Activated CD4-positive, alpha-beta T cell treated with anti-CD3 and anti-CD28 coated beads, Interleukin-2, amount 50 U/mL, for 4 hours (primary cell): Measurements from ENCODE around the gene SRPK2.
"Not testable (repeated sequence)": the region's sequence is repeated elsewhere in the genome, so short reads cannot be mapped to it uniquely, and the experiment has no call there.

Experiments
- DNase-seq, 2 experiments: peaks; one replicate each; pipeline ENCODE4 v3.0.0-alpha.2; 2020

The SRPK2 gene

DNA sequence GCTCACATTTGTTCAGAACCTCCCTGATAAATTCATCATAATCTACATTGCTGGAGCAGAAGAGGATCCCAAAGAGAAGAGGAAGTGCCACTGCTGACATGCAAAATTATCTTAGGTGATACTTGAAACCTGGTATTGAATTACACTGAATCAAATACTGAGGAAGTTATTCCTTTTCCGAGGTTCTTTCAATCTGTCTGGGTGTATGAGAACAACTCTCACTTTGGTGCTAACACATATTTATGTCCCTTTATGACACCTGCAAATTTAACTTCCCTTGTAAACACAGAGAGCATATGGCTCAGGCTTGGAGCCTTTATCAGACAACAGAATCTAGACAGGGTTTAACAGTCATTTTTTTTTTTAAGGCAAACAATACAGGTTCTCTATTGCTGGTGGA lies 131.4 kb downstream of the SRPK2 start:
- DNase-seq, result no peak

DNA sequence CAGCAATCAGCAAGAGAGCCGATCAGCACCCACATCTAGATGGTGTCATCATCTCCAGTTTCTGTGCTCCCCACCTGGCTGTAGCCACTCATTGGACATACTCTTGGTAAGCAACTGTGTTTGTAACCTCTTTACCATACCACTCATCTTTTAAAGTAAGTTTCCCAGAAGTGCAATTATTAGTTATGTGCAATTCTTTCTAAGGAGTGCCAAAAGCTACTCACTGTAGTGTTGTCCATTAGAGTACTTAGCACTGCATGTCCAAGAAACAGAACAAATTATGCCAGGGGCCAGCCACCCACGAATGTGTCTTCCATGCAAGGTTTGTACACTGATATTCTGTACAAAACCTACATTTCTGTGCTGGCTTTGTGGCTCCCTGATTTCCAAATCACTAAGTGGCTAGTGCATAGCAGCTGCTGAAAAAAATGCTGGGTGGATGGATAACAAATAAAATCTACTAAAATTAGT lies 131.9 kb downstream of the SRPK2 start:
- no peak for DNase-seq

DNA sequence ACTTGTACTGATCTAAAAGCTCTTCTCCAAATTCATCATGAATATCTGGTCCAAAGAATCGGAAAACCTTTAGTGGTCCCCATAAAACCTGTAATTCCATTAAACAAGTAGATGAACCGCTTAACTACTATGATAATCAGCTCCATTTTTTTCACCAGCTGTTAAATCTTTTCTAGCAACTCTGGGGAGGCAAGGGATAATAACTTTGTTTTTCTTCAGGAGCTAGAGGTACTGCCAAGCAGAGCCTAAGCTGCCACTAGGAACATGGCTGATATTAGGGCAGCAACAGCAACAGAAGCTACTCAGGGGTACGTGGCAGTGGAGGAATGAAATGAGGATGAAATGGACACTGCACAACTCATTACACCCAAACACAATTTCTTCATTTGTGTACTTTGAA lies 138.0 kb downstream of the SRPK2 start:
- no peak for DNase-seq

DNA sequence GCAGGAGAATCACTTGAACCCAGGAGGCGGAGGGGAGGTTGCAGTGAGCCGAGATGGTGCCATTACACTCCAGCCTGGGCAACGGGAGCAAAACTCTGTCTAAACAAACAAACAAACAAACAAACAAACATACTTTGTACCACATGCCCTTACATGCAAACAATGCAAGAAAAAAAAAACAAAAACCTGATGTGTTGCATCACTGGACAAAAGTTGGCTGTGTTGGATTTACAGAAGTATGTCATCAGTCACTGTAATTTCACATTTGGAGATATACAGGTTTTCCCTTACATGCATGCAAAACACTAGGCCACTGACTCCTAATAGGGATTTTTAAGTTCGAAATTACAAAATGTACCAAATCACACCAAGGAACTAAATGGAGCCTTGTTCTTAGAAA lies 138.5 kb downstream of the SRPK2 start:
- no peak for DNase-seq

DNA sequence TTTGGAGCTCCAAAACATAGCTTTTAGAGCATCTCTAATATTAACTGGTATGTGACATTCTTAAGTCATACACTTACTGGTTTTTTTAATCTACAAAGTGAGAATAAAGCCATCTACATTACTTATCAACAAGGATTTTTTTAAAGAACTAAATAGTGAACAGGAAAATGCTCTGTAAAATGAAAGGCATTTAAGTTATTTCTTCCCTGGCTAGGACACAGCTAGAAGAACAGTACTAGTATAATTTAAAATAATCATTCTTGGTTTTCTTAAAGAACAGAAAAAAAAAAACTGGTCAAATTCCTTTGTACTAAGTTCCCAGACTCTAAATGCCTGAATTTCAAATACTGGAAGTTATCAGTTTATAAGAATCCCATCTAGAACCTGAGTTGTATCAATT lies 139.5 kb downstream of the SRPK2 start:
- DNase-seq, result no peak

DNA sequence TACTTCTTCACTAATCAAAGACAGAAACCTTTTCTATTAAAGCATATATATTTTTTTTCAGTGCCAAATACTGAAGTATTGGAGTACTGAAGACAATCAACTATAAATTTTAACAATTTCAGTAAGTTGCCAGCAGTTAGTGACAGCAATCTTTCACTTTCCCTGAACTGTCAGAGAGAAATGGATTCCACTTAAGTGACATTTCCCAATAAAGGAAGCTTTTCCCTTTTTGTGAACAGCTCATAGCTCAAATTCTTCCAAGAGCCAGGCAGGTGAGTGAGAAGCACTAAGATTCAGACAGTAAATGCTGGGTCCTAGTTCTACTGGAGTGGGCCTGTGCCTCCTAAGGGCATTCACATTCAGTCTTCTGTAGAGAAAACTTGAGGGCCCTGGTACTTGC lies 142.0 kb downstream of the SRPK2 start:
- no peak for DNase-seq

DNA sequence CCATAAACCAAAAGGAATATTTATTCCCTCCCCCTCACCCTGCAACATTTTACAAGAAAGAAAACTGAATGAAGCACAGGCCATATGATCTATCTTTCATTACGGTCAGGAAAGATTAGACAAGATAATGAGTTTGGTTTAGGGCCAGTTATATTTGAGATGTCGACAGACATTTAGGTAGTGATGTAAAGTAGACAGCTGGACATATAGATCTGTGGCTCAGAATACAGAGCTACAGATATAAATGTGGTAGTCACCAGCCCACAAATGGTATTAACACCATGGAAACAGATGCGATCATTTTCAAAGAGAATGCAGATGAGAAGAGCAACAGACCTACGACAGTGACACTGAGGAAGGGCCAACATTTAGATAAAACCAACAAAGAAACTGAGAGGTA lies 142.5 kb downstream of the SRPK2 start:
- no peak for DNase-seq

DNA sequence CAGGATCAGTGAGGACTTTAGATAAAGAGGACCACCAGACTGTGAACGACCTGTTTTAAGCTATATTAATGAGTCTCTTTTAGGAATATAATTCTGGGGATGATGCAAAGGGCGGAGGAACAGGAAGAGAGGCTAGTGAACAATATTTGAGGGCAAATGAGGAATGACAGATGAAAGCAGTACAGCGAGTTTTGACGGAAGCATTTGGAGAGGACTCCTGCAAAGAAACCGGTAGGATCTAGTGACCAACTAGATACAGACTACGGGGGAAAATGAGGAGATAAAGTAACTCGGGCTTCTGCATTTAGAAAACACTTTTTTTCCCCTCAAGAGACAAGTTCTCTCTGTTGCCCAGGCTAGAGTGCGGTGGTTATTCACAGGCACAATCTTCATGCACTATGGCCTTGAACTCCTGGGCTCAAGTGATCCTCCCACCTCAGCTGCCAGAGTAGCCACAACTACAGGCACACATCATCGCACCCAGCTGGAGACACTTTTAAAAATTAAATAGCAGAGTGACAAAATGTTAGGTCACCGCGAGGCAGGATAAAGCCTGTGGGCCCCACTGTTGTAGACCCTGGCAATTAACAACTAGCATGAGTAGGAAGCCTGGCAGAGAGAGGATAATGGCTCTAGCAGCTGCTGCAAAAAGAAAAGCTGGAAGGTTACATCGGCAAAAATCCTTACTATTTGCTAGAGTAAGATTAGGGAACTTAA lies 143.2 kb downstream of the SRPK2 start:
- no peak for DNase-seq

DNA sequence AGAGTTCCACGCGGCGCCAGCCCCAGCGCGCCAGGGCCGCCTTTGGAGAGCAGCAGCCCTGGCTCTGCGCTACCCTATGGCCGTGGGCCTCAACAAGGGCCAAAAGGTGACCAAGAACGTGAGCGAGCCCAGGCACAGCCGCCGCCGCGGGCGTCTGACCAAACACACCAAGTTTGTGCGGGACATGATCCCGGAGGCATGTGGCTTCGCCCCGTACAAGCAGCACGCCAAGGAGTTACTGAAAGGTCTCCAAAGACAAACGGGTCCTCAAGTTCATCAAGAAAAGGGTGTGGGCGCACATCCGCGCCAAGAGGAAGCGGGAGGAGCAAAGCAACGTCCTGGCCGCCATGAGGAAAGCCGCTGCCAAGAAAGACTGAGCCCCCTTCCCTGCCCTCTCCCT lies 144.1 kb downstream of the SRPK2 start:
- DNase-seq, result no peak

DNA sequence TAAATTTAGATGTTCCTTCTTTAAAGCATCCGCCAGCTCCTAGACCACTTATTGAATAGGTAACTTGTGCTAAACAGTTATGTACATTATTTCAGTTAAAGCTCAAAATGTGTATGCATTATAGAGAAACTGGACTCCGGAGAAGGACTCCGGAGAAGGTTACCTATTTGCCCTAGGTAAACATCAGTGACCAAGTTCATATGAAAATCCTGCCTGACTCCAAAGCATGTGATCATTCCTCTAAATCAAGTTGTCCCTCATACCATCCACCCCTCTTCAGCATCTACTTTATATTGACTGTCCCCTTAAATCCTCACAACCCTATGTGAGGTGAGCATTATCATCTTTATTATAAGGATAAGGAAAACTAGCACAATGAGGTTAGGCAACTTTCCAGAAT lies 147.5 kb downstream of the SRPK2 start:
- DNase-seq, result no peak

DNA sequence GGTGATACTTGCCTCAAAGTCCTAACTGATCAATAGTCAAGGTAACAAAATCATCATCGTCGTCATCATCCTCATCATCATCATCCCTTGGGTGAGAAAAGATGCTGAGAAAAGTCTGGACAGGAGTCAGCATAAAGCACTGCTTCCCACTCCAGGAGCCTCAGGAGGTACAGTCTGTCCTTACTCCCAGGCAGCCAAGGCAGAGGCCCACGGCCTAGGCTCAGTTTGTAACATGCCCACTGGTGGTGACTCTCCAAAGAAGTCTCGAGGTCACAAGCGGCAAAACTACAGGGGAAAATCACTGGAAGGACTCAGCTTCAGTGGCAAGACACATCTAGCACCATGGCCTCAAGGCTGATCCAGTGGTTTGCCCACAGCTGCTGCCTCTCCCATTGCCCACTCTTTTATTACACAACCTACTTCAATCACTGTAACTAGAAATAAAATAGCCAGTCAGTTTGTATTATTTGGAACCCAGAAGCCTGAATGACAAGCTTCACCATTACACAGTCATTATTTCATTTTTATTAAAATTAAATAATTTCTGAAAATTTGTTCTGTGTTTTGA lies 150.4 kb downstream of the SRPK2 start:
- DNase-seq, result no peak

DNA sequence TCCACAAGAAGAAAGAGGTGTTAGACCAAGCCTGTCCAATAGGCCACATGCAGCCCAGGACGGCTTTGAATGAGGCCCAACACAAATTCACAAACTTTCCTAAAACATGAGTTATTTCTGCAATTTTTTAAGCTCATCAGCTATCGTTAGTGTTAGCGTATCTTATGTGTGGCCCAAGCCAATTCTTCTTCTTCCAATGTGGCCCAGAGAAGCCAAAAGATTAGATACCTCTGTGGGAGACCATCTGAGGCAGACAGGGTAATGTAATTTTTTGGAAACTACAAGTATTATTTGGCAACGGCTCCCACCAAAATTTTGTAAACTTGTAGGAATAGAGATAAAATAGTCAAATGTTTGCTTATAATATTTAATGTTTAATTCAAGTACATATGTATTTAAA lies 153.8 kb downstream of the SRPK2 start:
- DNase-seq, result no peak

DNA sequence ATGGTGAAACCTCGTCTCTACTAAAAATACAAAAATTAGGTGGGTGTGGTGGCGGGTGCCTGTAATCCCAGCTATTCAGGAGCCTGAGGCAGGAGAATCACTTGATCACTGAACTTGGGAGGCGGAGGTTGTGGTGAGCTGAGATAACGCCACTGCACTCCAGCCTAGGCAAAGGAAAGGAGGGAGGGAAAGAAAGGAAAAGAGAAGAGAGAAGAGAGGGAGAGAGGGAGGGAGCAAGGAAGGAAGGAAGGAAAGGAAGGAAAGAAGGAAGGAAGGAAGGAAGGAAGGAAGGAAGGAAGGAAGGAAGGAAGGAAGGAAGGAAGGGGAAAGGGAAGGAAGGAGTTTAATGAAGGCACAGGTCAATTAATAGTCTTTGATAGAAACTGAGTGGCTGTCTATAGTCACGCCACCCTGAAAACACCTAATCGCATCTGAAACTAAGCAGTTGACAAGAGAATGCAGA lies 155.9 kb downstream of the SRPK2 start:
- not testable (repeated sequence) for DNase-seq

DNA sequence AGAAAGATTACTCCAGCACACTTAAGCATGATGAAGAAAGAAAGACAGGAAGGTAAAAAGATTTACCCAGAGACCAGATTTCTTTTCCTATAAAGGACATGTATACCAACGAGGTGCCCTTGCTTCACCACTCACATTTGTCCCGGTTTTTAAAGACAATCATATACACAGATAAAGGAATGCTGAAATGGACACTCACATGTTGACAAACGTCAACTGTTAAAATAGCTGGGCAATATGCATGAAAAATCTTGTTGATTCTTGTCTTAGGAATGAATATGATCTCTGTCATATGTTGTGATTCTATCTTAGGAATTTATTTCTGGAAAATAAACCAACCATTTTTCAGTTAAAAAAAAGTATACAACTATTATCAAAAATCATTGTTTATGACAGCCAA lies 158.2 kb downstream of the SRPK2 start:
- no peak for DNase-seq

DNA sequence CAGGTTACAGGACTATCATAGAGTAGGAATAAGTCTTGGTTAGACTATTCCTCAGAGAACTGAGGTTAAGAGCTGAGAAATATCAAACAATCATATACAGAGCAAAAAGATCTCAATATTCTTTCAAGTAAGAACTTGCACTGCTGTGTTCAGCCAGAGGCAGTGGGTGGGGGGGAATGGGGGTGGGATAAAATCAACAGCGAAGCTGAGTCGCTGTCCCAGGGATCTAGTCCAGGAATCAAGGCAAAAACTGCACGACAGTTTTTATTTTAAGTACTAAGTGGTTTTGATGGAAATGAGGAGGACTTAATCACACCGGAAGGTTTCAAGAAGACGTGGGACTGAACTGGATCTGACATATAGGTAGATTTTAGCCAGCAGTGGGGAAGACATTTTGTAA lies 159.1 kb downstream of the SRPK2 start:
- no peak for DNase-seq

DNA sequence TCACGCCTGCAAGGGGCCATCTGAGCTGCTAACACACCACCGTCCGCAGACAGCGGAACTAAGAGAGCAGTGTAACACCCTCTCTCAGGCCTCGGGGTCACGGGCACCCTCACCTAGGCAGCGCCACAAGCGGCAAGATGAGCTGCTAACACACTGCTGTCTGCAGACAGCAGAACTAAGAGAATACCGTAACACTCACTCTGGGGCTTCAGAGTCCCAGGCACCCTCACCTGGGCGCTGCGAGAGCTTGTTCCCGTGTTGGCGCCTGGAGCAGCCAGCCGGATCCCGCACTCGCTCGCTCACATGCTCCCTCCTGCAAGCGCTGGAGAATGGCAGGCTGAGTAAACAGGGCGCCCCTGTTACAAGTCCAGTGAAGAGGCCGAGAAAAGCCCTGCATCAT lies 160.2 kb downstream of the SRPK2 start:
- DNase-seq, result no peak

DNA sequence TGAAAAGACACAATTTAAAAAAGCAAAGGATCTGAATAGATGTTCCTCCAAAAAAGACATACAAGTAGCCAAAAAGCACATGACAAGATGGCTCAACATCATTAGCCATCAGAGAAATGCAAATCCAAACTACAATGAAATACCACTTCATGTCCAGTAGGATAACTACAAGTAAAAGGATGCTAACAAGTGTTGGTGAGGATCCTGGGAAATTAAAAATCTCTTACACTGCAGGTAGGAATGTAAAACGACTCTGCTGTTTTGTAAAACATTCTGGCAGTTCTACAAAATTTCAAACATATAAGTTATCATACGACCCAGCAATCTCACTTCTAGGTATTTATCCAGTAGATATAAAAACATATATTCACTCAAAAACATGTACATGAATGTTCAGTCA lies 161.3 kb downstream of the SRPK2 start:
- DNase-seq, result no peak

DNA sequence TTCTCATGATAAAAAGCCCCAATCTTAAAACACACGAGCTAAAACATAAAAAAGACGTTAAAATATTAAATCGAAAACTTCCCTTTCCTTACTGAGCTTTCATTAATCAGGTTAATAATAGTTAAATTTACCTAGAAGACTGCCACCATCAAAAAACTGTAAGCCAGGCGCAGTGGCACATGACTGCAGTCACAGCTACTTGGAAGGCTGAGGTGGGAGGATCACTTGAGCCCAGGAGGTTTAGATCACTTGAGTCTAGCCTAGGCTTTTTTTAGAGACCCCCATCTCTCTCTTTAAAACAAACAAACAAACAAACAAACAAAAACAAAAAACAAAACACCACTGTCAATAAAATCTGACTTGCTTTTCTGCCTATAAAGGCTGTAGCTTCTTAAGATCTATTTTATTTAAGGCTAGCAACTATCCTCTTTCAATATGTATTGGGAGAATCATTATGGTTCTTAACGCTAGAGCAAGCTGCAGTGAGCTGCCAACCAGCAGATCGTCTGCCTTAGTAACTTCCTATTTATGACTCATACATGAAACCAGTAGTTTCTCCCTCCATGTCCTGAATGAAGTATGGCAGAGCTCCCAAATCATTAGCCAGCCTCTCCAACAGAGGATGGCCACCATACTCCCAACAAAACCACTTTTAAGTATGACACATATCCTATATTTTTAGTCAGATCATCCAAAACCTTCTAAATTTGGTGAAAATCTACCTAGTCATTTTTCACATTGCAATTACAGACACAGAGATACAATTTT lies 163.7 kb downstream of the SRPK2 start:
- DNase-seq, result no peak

DNA sequence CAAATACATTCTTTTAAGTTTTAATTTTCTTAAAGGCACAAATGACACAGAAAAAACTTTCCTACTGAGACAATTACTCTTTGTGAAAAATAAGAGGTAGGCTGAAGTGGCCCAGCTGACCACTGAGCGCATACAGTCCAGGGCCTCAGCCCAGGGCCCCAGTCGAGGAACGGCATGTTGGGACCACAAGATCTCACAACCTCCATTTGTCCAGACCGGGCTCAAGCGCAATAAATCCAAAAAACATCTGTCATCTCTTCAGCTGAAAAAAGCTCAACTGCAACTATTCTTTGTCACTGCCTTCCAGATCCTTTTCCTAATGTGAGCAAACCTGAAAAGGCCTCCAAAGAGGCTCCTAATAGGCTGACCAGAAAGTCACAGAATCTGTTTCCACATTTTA lies 165.8 kb downstream of the SRPK2 start:
- DNase-seq, result no peak

DNA sequence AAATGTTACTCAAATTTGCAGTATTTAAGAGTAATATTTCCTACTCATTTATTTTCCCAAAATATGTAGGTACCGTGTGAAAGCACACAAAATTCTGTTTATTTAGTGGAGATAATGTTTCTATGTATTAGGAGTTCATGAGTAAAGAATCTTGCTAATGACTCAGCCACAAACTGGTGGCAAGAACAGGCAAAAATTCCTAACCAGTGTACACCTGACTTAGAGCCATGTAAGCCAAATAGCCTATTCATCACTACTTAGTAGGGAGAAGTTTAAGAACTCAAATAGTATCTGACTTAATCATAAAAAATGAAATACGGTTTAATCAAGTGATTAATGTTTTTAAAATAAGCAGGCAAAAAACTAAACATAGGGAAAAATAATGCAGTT lies 169.0 kb downstream of the SRPK2 start:
- no peak for DNase-seq

DNA sequence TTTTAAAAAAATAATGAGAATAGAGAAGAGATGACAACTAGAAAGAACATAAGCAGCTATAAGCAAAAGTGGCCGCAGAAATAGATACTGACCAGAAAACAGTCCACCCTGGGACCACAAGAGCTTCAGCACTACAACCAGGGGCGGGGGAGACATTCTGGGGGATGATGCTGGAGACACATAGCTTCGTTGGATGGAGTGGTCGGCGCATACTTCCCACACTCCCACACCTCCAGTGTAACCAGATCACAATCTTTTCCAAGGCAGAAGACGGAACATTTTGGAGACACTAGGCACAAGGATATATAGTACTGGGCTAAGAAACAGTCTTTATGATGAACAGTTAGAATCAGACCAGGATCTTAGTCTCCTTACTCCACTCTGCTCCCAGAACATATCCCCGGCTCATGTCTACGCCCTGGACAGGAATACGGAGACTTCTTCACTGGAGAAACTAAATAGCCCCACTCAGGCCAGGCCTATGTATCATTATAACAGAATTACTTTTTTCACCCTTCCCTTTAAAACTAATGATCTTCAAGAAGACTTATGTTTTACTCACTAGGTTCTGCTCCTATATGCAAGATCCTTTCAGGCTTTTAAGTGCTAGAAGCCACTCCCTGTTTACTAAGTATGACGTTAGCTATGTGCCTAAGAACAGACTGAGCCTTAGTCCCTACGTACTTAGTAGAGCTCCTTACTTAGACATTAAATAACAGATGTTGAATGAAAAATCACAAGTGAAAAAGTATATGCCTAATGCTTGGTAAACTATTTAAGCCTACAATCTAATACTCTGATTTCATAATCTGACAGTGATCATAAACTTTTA lies 169.6 kb downstream of the SRPK2 start:
- no peak for DNase-seq

DNA sequence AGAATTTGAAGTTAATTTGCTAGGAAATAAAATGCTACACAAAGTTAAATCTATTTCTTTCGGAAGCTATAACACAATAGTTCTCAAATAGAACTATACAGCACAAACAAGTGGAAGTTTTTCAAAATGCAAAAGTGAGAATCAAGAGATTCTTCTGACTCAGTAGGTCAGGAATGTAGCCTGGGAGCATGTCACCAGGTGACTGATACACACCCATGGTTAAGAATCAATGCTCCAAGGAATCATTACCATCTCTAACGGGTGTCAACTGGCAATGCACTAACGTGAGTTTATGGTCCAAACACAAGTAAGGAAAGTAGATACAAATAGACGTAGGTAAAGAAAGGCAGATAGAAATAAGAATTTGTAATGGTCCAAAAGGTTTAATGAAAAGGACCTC lies 170.5 kb downstream of the SRPK2 start:
- DNase-seq, result no peak

DNA sequence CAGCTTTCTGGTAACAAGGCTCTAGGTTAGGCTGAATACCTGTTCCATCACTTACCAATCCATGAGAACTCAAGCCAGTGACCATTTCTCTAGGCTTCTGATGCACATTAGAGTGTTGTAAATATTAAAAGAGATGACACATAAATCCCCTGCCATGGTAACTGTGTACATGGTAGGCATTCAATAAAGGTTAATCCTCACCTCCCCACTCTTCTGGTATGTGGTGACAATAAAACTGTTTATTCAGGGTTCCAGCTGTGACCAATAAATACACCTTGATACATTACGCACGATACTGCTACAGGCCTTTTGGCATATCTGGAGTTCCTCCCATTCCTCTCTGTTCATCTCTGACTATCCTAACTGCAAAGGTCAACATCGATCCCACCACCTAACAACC lies 171.9 kb downstream of the SRPK2 start:
- DNase-seq, result no peak
